Measurements from ENCODE around the gene APAF1. TPM values are rescaled to one million over a fixed set of nuclear protein-coding genes. Genes with fewer than 3 reads are reported as not detected.

APAF1 gene
- total and polyA plus RNA-seq, 2 donors (not counting 3 experiments of a cell fraction or from before 2014, with no cell fraction given): 7.2 to 35.2 TPM

DNA sequence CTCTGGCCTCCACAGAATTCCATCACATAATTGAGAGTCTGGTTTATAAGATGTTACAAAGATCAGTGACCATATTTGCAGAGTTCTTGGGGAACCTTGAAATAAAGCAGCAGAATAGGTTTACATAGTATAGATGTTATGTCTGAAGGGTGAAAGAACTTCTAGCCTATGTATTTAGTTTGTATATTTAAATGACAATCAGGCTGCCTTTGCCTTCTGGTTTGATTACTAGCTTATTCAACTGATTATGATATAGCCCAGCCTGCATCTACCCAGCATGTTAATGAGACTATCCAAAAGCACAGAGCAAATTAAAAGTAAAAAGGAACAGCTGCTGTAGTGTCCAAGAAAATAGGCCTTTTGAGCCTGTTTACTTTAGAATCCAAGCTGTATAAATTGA is 85.3 kb downstream of the APAF1 start:
- no peak for DNase-seq (ENCODE audit: low read depth, low spot score)
- CTCF ChIA-PET: interaction anchor here (0.7 to 6.9 kb wide), 3 partner anchors 8 to 268 kb away, joined by 3 to 64 read pairs (median 46); no protein-coding TSS in a partner anchor
- BruUV-seq (replicated peaks): no TSS peak

More for the DNA sequence above, 85.3 kb downstream of the APAF1 start:
- no peak for FAIRE-seq
- H3K27me3 ChIP-seq (ENCODE audit: control insufficient read depth in 2 of 2, insufficient read depth in 2 of 2, low read length in 2 of 2): no peaks in the 10 kb centered on the region
- dilution Hi-C loops (cut with MboI; ENCODE audit: extremely low pct_ligation_motif_present, low sequenced_read_pairs): no loop called here
- no peaks in the 10 kb centered on the region for H3K79me2 ChIP-seq (ENCODE audit: control insufficient read depth, insufficient read depth, low read length)
- POLR2A ChIA-PET: no interaction called here
- H3K4me2 ChIP-seq (ENCODE audit: insufficient read depth, low read length): no peak overlapping the region
- peaks cover 11 to 13% of the 10 kb centered on the region in 2 experiments for H3K36me3 ChIP-seq (ENCODE audit: control insufficient read depth in 2 of 2, extremely low read depth in 1 of 2, insufficient read depth in 2 of 2, low read length in 2 of 2)
- no peak overlapping the region for H3K27ac ChIP-seq (ENCODE audit: insufficient read depth, low read depth, low read length)
- no peaks in the 10 kb centered on the region for H3K9me1 ChIP-seq (replicated peaks; ENCODE audit: control insufficient read depth, extremely low read depth, insufficient read depth, low read length)
- H4K20me1 ChIP-seq (replicated peaks; ENCODE audit: control insufficient read depth, extremely low read depth, insufficient read depth, low read length): no peaks in the 10 kb centered on the region
- no peaks in the 10 kb centered on the region for H3K9me3 ChIP-seq (replicated peaks; ENCODE audit: control insufficient read depth, insufficient read depth, low read length)
- intact Hi-C loops (cut with micrococcal nuclease): no loop called here
- H3K4me3 ChIP-seq (replicated peaks in 1 of 3; ENCODE audit: insufficient read depth in 1 of 3, low read depth in 1 of 3, low read length in 3 of 3): no peak overlapping the region
- no peak overlapping the region for H2AFZ ChIP-seq (ENCODE audit: low read depth, low read length)
- no peak overlapping the region for H3K9ac ChIP-seq (replicated peaks; ENCODE audit: extremely low read depth, insufficient read depth, low read length)
- H3K4me1 ChIP-seq (ENCODE audit: control insufficient read depth, extremely low read depth, insufficient read depth, low read length): peaks cover 5% of the 10 kb centered on the region
- TF ChIP-seq POLR2A (IDR thresholded peaks at IDR 0.05; ENCODE audit: low read depth, low read length) (no peak), JUN (IDR thresholded peaks at IDR 0.05; ENCODE audit: borderline replicate concordance, insufficient read depth, insufficient read length, low read depth) (no peak), MYC (IDR thresholded peaks at IDR 0.05; ENCODE audit: low read depth, low read length) (no peak), EZH2 (IDR thresholded peaks at IDR 0.05; ENCODE audit: borderline replicate concordance, low read depth, low read length, severe bottlenecking) (no peak), FOS (IDR thresholded peaks at IDR 0.05; ENCODE audit: borderline replicate concordance, insufficient read depth, low read length) (no peak), GATA2 (IDR thresholded peaks at IDR 0.05; ENCODE audit: insufficient read depth, insufficient read length, low read depth, low read length) (no peak), POLR2AphosphoS5 (IDR thresholded peaks at IDR 0.05; ENCODE audit: insufficient read depth, low read depth, low read length) (no peak)
- TF ChIP-seq, protein P1, sequence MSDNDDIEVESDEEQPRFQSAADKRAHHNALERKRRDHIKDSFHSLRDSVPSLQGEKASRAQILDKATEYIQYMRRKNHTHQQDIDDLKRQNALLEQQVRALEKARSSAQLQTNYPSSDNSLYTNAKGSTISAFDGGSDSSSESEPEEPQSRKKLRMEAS (IDR thresholded peaks at IDR 0.05; ENCODE audit: insufficient read depth, insufficient read length): no peak
- TF ChIP-seq, protein P2, sequence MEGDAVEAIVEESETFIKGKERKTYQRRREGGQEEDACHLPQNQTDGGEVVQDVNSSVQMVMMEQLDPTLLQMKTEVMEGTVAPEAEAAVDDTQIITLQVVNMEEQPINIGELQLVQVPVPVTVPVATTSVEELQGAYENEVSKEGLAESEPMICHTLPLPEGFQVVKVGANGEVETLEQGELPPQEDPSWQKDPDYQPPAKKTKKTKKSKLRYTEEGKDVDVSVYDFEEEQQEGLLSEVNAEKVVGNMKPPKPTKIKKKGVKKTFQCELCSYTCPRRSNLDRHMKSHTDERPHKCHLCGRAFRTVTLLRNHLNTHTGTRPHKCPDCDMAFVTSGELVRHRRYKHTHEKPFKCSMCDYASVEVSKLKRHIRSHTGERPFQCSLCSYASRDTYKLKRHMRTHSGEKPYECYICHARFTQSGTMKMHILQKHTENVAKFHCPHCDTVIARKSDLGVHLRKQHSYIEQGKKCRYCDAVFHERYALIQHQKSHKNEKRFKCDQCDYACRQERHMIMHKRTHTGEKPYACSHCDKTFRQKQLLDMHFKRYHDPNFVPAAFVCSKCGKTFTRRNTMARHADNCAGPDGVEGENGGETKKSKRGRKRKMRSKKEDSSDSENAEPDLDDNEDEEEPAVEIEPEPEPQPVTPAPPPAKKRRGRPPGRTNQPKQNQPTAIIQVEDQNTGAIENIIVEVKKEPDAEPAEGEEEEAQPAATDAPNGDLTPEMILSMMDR (IDR thresholded peaks at IDR 0.05; ENCODE audit: extremely low read depth in 1 of 2, insufficient read depth in 1 of 2, low read depth in 1 of 2, low read length in 2 of 2): no peak
